Adrenal gland (tissue), 12 donors: Measurements from ENCODE around the gene HTR7. TPM values are rescaled to one million over a fixed set of nuclear protein-coding genes. Genes with fewer than 3 reads are reported as not detected.

Experiments used
- DNase-seq, 7 donors: peaks; one replicate each; pipeline ENCODE4 v3.0.0-alpha.2; 2019 to 2020
- H3K27ac ChIP-seq, 5 donors: fragments of 200-600 bp; sonication (generic) in 4 of 5; 1 replicate in 3 of 5; 2 replicates in 2 of 5; pipeline versions ENCODE4 v1.5.1 to v1.8.0; 2016 to 2020; ENCODE audit warnings: mild to moderate bottlenecking in 1 of 5
- H3K27me3 ChIP-seq: fragments of 200-600 bp; 2 replicates; pipeline ENCODE4 v1.8.0; 2021
- H3K36me3 ChIP-seq, 2 donors: fragments of 200-600 bp; replicated peaks in 1 of 2; 1 replicate in 1 of 2; 2 replicates in 1 of 2; pipeline versions ENCODE4 v1.5.1 to v1.8.0; 2018 to 2022
- H3K4me1 ChIP-seq, 2 donors: fragments of 200-600 bp; replicated peaks in 1 of 2; 1 replicate in 1 of 2; 2 replicates in 1 of 2; pipeline versions ENCODE4 v1.5.1 to v1.8.0; 2018 to 2021
- H3K4me3 ChIP-seq, 4 donors: fragments of 200-600 bp; sonication (generic) in 3 of 4; one replicate each; pipeline ENCODE4 v1.5.1; 2016 to 2018
- H3K9me3 ChIP-seq, 3 donors: fragments of 200-600 bp; sonication (generic) in 1 of 3; replicated peaks in 1 of 3; 1 replicate in 2 of 3; 2 replicates in 1 of 3; pipeline versions ENCODE4 v1.5.1 to v1.8.0; 2016 to 2021
- CTCF ChIP-seq, 6 experiments: fragments of 450-650 bp in 4 of 6; fragments of 200-600 bp in 2 of 6; sonication (generic) in 1 of 6; IDR thresholded peaks; 1 replicate in 5 of 6; 2 replicates in 1 of 6; pipeline versions ENCODE4 v1.5.1 to v1.8.0; 2016 to 2021; ENCODE audit warnings: antibody characterized with exemption in 6 of 6, mild to moderate bottlenecking in 2 of 6, moderate library complexity in 1 of 6
- POLR2A ChIP-seq, 2 donors: fragments of 450-650 bp; IDR thresholded peaks; one replicate each; pipeline ENCODE4 v1.6.1; 2017; ENCODE audit warnings: antibody characterized with exemption in 2 of 2, mild to moderate bottlenecking in 2 of 2, moderate library complexity in 1 of 2
- WGBS, 4 donors: extraction: QIAGEN DNeasy Blood & Tissue Kit in 2 of 4; methylation state at CpG; one replicate each; pipeline versions ENCODE4 v1.1.5 to v1.1.7; 2013 to 2017; 5-methylcytosine and 5-hydroxymethylcytosine counted together
- intact Hi-C, 2 donors: fragments of 100-400 bp; cut with DNase I; formaldehyde crosslinking; loops; one replicate each; pipeline versions ENCODE4 v1.14.1 to v1.15.0; 2022 to 2023
- polyA plus RNA-seq, 3 donors: library from polyadenylated mRNA; stranded (reverse); fragments of 200-250 nt in 2 of 3; fragments of 350-450 nt in 1 of 3; fragmentation: Illumina TruSeq in 1 of 3; extraction: RNeasy Lipid Tissue Mini Kit (QIAGEN cat#74804) in 1 of 3; gene quantifications; one replicate each; pipeline ENCODE4 v1.2.3, GENCODE V29; 2013 to 2014
- total RNA-seq, 9 donors: library from RNA; depleted of rRNA in 4 of 9; stranded (reverse); fragments of >200 nt in 4 of 9; fragments of 120-200 nt in 1 of 9; fragmentation: NEBNext Ultra II Directional in 1 of 9; extraction: Animal tissue kit (Norgen Biotek cat#: 25700) in 1 of 9; gene quantifications; one replicate each; pipeline versions ENCODE4 v1.1.0 to v1.2.4, GENCODE V29; 2013 to 2023
- donor health status: healthy with polysubstance abuse.
- donor health status: Bipolar disorder and iron deficiency.
- donor health status: DM: yes; HTN: yes; CAD: no.
- donor health status: DM: no; HTN: no; CAD: no.
- donor health status: DM: no; HTN: no; CAD: no.
- donor health status: DM: yes; HTN: yes; CAD: no.

Gene HTR7
- total and polyA plus RNA-seq, 12 donors: 0.03 to 0.50 (median 0.35) TPM; not detected in 1

GRCh38 chr10:90746829-90747228, 111.0 kb downstream of the HTR7 start:
- Histone ChIP-seq H3K4me3 (no peak overlapping the region), H3K27ac (no peak overlapping the region), H3K27me3 (peaks cover 3% of the 10 kb centered on the region), H3K4me1 (no peaks in the 10 kb centered on the region), H3K36me3 (no peaks in the 10 kb centered on the region), H3K9me3 (no peaks in the 10 kb centered on the region)
- WGBS, 4 donors: 75 to 88% (median 79%) methylated on average over 3 of the region's 3 CpGs
- intact Hi-C loops: loop anchor here in 1 of 2 donors (10.0 kb wide), 1 partner anchor 118 kb away; no protein-coding TSS in a partner anchor
- DNase-seq: no peak
- TF ChIP-seq CTCF (IDR thresholded peaks at IDR 0.05): no peak
- TF ChIP-seq POLR2A (IDR thresholded peaks at IDR 0.05): no peak

DNA sequence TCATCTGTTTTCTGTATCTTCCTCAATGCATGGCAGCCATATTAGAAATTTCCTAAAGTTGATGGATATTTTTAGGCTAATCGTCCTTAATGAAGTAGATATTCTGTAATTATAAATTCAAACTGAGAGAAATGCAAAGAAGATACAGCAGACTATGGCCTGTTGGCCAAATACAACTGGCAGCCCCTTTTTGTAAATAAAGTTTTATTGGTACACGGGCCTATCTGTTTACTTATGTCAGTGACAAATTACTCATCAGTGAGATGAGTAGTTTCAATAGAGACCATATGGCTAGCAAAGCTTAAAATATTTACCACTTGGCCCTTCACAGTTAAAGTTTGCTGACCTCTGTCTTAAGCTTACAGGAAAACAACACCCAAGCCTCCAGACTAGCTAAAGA, 112.3 kb downstream of the HTR7 start:
- Histone ChIP-seq H3K36me3 (no peaks in the 10 kb centered on the region), H3K9me3 (no peaks in the 10 kb centered on the region), H3K4me3 (no peak overlapping the region), H3K4me1 (no peaks in the 10 kb centered on the region), H3K27ac (no peak overlapping the region), H3K27me3 (no peaks in the 10 kb centered on the region)
- TF ChIP-seq CTCF (IDR thresholded peaks at IDR 0.05): no peak
- TF ChIP-seq POLR2A (IDR thresholded peaks at IDR 0.05): no peak
- 27 to 73% (median 37%) methylated on average over 2 of the region's 2 CpGs for WGBS, 4 donors
- no peak for DNase-seq
- intact Hi-C loops: loop anchor here in 1 of 2 donors (10.0 kb wide), 1 partner anchor 119 kb away; no protein-coding TSS in a partner anchor

GRCh38 chr10:90743291-90743690, 114.5 kb downstream of the HTR7 start:
- Histone ChIP-seq H3K27ac (no peak overlapping the region), H3K4me3 (no peak overlapping the region), H3K9me3 (no peaks in the 10 kb centered on the region), H3K27me3 (no peaks in the 10 kb centered on the region), H3K4me1 (no peaks in the 10 kb centered on the region), H3K36me3 (no peaks in the 10 kb centered on the region)
- TF ChIP-seq POLR2A (IDR thresholded peaks at IDR 0.05) (no peak), CTCF (IDR thresholded peaks at IDR 0.05) (no peak)
- WGBS, 4 donors: 76 to 86% (median 78%) methylated on average over 3 of the region's 3 CpGs
- intact Hi-C loops: loop anchor here in 1 of 2 donors (10.0 kb wide), 1 partner anchor 122 kb away; no protein-coding TSS in a partner anchor
- no peak for DNase-seq

- intact Hi-C loops: loop anchor here in 1 of 2 donors (10.0 kb wide), 1 partner anchor 123 kb away; no protein-coding TSS in a partner anchor
- WGBS, 4 donors: 72 to 80% (median 77%) methylated on average over 3 of the region's 3 CpGs
- Histone ChIP-seq H3K27ac (no peak overlapping the region), H3K27me3 (no peaks in the 10 kb centered on the region), H3K36me3 (no peaks in the 10 kb centered on the region), H3K4me3 (no peak overlapping the region), H3K9me3 (no peaks in the 10 kb centered on the region), H3K4me1 (no peaks in the 10 kb centered on the region)
- no peak for DNase-seq
- TF ChIP-seq CTCF (IDR thresholded peaks at IDR 0.05) (no peak), POLR2A (IDR thresholded peaks at IDR 0.05) (no peak)
Observed at GRCh38 chr10:90741926-90742565, 115.8 kb downstream of the HTR7 start.
